GM19452 (cell line): ENCODE measurements around the gene GRM7.

ENCODE experiments used
- ATAC-seq: cut with Tn5 transposase; IDR thresholded peaks from one replicate; pipeline ENCODE4 v1.9.1; 2021; ENCODE audit not compliant: unreplicated experiment

GRM7 gene

DNA sequence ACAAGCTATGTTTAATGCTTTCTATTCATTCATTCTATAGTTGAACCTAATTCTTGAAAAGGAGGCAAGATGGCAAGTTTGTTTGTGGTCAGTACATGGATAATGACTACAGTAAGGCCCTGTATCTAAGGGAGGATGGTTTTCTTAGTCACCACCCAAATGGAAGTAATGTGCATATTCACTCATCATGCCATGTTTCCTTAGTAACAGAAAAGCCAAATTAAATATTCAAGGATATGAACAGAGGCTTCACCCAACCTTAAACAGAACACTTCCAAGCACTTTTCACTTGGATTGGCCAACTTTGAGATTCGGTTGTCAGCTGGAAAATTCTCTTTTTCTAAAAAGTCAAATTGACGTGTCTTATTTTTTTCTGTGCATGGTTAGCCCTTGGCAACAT lies 835.4 kb downstream of the GRM7 start:
- ATAC-seq = no peak

DNA sequence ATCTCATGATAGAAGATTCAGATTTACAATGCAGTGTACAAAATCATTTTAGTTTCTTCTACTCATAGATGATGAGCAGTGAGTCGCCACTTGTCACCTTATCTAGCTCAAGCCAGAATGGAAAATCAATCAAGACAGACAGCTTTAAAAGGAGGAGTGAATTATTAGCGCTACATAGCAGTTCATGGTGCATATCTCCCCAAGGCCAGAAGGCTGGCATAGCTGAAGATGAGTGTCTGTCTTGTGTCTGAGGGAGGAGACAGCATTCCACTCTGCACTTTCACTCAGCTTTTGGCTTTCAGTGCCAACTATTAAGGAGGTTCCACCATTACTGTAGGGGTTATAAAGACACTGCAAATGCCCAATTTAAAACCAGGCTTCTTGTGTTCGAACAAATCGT lies 836.6 kb downstream of the GRM7 start:
- no peak for ATAC-seq

- ATAC-seq = no peak
These were observed 839.6 kb downstream of the GRM7 start for GRCh38 chr3:7700539-7700938.

- ATAC-seq = no peak
These were observed 840.1 kb downstream of the GRM7 start for GRCh38 chr3:7700977-7701376.

- ATAC-seq = no peak
These were observed 846.3 kb downstream of the GRM7 start for GRCh38 chr3:7707187-7707586.

DNA sequence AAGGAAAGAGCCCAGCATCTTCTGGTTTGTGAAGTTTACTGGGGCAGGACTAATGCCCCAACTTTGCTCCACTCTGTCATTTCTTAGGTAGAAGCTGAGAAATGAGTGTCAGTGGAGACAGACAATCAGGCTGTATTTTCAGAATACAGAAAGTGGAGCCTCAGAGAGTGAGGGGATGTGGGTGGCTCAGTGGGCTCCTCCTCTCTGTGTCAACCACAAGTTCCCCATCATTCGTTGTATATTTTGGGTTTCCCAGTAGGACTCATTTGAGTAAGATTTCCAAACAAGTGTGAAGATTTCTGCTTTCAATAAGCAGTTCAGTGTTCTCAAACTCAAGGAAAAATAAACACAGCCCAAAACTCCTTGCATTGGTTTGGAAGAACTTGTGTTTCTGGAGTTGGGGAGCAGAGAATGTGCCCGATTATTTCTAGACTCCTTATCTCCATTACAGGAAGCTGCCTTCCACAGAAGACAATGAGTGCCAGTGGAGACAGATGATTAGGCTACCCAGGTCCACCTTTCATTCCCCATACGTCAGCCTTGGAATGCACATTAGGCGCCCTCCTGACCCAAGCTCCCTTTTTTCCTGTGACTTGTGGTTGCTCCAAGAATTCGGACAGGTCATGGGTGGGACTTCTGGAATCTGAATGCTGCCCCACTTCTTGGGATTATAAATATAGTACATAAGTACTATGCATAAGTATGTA lies 848.6 kb downstream of the GRM7 start:
- no peak for ATAC-seq

DNA sequence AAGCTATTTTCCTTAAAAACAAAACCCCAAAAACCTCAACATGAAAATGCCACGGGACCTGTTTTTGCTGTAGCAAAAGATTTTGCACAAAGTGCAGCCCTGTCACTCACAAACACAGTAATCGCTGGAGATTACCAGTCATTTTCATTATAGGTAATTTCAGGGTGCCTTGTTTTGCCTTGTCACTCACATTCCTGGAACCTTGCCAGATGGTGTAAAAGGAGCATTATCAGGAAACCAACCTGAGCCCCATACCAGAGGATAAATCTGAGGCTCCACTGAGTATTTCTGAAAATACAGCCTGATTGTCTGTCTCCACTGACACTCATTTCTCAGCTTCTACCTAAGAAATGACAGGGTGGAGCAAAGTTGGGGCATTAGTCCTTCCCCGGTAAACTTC lies 849.4 kb downstream of the GRM7 start:
- no peak for ATAC-seq

GRCh38 chr3:7713724-7714123 lies 852.8 kb downstream of the GRM7 start:
- no peak for ATAC-seq

DNA sequence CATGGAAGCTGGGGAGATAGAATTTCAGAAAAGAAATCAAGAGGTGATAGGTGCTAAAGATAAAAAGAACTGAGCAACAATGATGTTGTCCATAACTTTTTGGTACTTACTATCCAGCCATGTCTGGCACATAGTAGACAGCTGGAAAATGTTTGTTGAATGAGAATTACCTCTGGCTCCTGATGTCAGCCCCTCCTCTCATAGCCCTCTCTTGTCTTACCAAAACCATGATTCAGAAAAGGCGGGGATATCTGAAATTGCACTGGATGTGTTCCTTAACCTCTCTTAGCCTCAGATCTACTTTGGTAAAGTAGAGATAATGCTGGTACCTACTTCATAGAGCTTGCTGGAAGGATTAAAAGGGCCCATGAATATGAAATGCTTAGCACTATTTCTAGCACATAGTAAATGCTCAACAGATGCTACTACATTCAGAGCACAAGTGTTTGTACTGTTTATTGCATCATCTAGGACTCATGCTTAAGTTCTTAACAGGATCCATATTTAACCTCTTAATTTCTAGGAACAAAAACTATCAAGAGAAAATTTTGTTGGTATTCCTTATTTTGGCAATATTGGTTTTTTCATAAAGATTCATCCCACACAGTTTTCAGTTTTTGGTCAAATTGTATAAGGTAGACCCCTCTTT lies 859.9 kb downstream of the GRM7 start:
- ATAC-seq = no peak

- no peak for ATAC-seq
These were observed 861.0 kb downstream of the GRM7 start for GRCh38 chr3:7721869-7722268.

- ATAC-seq = no peak
These were observed 867.9 kb downstream of the GRM7 start for GRCh38 chr3:7728566-7729519.

DNA sequence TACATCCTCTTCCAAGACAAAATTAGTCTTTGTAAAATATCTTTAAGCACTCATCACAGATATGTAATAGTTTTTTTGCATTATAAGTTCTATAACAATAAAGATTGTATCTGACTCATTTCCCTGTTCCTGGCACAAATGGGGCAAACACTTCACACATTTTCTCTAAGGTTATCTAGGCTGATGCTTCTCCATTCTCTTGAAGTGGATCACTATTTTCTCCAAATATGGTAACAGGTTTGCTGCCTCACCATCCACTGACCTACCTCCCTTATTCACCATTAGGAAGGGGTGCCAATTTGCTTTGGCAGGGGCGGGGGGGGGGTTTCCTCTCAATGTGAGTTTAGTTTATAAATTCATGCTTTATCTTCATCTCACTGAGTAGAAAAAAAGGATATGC lies 873.0 kb downstream of the GRM7 start:
- ATAC-seq = no peak

DNA sequence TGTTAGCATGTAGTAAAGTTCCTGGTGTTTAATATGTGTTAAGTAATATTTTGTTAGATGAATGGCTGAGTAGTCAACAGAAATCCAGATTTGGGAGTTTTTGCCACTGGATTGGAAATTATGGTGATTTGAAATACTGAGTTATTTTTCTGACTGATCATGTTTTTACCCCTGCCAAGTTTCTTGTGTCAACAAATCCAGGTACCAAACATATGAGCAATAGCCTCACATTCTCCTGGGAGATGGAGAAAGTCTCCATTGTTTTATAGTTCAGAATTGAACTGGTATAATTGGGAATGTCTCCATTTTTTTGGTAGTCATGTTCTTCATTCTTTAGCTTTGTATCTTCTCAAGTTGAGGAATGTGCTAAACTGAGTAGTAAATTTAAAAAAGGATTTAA lies 873.5 kb downstream of the GRM7 start:
- no peak for ATAC-seq

DNA sequence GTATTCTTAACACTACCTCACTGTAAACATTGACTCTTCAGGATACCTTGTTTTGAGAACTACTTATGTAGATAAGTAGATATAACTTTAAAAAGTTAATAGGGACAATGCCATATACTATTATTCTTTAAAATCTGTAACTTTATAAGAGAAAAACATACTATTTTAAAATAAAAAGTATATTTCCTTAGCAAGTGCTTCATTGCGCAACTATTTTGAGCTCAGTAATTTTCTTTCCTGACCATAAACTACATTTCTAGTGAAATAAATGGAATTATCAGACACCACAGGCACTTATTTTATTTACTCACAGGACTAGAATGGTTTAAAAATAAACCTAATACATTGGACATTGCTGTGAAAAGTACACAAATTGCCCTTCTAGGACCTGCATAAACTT lies 876.3 kb downstream of the GRM7 start:
- no peak for ATAC-seq

- no peak for ATAC-seq
These were observed 878.8 kb downstream of the GRM7 start for GRCh38 chr3:7739754-7740153.

- no peak for ATAC-seq
These were observed 879.5 kb downstream of the GRM7 start for GRCh38 chr3:7740458-7740857.

DNA sequence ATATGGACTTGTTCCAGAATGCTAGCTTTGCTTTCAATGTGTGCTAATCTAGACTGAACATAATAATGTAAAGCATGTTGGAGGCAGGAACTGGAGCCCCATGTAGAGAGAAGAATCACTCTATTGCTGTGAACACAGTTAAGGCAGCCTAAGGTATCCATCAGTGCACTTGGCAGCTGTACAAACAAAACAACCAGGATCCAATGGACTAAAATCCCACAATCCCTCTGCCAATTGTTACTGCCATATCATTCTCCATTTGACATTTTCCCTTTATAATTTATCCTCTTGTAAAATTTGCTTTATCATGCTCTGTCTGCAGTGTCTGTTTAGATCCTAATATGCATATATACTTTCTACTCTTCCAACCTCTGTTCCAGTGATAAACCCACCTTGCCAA lies 883.9 kb downstream of the GRM7 start:
- no peak for ATAC-seq

- no peak for ATAC-seq
These were observed 884.8 kb downstream of the GRM7 start for GRCh38 chr3:7745711-7746110.

DNA sequence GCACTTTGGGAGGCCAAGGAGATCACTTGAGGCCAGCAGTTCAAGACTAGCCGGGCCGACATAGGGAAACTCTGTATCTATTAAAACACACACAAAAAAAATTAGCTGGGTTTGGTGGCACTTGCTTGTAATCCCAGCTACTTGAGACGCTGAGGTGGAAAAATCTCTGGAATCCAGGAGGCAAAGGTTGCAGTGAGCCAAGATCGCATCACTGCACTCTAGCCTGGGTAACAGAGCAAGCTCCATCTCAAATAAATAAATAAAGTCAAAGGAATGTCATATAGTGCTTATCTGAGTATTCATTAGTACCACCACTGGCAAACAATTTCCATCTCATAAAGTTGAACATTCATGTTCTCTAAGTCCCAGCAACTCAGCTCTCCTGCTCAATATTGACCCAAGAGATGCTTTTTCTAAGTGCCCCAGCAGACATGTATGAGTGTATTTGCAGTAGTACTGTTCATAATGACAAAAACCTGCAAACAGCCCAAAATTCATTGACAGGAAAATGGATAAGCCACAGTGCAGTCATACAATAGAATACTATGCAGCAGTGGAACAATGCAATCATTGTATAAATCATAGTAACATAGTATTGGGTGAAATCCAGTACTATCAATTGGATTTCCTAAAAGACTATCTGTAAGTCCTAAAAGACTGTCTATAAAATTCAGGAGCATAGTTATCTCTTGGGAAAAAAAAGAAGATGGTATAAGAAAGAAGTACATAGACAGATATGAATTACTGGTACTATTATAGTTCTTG lies 889.2 kb downstream of the GRM7 start:
- ATAC-seq = no peak

- ATAC-seq = no peak
These were observed 891.1 kb downstream of the GRM7 start for GRCh38 chr3:7752005-7752404.
